Measurements from ENCODE around the gene PHKA2.

Gene PHKA2

GRCh38 chrX:18889346-18890048, 94.4 kb downstream of the PHKA2 start:
- no peak for DNase-seq

DNA sequence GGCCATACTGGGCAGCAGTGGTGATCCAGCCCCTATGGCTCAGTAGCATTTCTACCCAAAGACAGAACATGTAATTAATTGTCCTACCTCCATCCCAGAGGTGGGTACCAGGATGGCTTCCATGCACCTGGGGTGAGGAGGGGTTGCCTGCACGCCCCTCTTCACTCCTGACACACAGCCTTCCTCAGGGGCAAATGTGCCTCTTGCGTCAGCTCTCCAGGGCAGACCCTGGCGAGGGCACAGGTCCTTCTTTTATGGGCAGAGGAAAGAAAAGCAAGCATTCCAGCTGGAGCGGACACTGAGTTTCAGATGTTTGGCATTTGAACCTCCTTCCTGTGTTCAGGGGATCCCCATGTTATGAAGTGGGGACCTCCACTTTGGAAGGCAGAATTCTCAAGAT, 95.6 kb downstream of the PHKA2 start:
- no peak for DNase-seq

- DNase-seq, result no peak
Observed at GRCh38 chrX:18887825-18888212, 96.1 kb downstream of the PHKA2 start.

DNA sequence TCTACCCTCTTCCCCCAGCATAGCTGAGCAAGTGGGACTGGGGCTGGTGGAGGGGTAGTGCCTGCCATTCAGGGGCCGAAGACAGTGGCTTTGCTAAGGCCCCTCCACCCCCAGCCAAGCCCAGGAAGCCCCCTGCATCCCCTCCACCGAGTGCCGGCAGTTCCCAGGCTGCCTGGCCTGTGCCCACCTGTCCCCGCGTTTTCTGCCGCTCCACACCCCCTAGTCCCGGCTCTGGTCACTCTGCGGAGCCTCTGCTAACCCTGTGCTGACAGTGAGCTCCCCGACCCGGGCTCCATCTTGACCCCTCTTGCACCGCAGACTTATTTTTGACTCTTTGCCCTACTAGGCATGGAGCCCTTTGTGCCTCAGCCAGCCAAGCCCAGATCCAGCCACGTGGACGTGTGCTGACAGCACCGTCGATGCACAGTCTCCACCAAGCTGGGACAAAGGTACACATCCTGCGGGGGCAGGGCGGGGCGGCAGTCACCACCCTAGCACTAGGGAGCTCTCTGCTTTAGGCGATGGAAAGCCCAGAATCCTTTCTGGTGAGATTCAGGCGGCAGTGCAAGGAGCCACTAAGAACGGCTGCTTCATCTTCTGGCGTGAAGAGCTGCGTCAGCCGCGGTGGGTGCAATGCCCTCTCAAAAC, 96.6 kb downstream of the PHKA2 start:
- DNase-seq, result no peak

- peak; percentile 10 for DNase-seq
Observed at GRCh38 chrX:18886344-18887161, 97.4 kb downstream of the PHKA2 start.

DNA sequence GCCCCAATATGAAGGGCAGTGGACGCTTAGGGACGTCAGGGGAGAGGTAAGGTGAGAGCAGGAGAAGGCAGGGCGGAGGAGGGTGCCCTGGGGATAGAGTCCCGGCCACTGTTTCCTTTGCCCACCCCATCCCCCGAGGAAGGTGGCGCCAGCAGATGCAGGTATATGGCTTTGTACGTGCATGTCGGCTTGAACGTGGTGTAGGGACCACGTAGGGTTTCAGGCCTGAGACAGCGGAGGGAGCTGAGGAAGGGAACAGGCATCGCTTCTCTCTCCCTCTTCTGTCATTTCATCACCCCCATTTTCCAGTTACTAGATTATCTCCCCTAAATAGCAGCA, 97.9 kb downstream of the PHKA2 start:
- no peak for DNase-seq

DNA sequence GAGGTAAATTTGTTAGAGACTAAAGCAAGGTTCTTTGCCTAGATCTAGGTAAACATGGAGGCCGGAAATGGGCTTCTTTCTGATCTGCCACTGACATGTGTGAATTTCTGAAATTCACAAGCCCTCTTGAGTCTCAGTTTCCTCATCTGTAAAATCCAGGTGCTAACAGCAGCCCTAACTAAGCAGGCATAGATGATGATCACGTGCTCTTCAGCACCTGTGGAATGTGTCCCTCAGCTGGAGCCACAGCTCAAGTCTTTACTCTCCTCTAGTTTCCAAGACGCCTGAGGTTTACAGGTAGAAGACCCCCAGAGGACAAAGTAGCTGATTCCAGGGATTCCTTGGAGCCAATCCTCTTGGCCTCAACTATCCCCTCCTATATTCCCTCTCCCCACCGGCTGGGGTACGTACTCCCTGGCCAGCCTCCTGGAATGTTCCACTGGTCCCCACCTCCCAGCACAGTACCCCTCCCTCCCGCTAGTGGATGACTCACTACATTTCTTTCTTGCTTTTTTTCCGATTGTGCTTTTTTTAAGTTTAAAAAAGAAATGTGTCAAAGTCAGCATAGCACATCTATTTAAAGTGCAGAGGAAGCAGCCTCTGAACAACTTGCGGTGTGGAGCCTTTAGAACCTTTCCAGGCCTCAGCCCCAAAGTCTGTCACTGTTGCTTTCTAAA, 98.4 kb downstream of the PHKA2 start:
- no peak for DNase-seq

- no peak for DNase-seq
Observed at GRCh38 chrX:18884916-18885315, 99.0 kb downstream of the PHKA2 start.

GRCh38 chrX:18883961-18884765, 99.8 kb downstream of the PHKA2 start:
- DNase-seq, result no peak

DNA sequence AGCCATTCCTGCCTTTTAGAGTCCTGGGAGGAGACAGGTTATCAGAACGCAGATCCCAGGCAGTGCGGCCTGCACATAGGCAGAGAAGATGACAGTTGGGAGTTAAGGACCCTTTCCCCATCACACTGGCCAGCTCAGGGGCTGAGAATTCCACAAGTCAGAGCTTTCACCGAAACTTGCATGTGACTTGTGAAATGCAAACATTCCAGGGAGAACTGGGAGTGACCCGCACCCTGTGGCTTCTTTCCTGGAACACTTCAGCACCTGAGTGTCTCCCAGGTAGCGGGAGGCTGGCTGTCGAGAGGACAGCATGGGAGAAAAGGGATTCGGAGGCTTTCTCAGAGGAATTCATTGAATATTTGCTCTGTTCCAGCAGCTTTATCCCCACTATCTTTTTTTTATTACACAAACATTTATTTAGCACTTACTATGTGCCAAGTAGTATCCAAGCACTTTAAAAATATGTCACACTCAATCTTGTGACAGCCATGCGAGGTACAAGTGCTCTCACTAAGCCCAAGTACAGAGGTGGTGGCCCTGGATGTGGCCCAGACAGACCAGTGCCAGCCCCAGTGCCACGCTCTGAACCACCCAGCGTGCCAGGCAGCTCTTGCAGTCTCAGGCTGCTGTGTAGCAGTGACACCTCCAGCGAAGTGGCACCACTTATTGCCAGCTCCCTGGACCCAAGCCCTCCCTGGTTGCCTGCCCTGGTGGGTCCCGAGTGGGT, 100.5 kb downstream of the PHKA2 start:
- DNase-seq, result no peak

DNA sequence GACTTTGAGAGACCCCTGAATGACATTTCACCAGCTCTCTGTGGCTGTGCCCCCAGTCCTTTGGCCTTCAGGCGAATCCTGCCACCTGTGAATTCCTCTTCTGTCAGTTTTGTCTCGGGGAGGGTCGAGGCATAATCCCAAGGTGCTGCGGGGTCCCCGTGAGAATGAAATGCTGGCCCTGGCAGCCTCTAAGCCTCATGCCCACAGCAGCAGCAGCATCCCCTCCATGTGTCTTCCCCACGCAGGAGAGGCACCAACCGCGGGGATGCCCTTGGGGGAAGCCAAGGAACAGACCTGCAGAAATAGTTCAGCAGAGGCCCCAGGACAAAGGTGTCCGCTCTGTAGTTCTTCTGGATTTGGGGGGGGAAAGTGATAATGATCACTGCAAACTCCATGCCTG, 104.8 kb downstream of the PHKA2 start:
- no peak for DNase-seq

DNA sequence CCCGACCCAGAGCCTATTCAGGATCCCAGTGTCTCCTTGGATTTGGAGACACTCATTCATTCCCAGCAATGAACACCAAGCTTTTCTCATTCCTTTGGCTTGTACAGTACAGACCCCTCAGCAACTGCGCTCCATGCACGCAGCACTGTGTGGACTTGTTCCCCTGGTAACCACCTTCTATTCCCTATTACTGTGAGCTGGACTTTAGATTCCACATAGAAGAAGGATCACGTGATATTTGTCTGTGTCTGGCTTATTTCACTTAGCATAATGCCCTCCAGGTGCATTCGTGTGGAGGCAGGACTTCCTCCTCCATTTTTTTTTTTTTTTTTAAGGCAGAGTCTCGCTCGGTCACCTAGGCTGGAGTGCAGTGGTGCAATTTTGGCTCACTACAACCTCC, 106.4 kb downstream of the PHKA2 start:
- DNase-seq, result no peak

DNA sequence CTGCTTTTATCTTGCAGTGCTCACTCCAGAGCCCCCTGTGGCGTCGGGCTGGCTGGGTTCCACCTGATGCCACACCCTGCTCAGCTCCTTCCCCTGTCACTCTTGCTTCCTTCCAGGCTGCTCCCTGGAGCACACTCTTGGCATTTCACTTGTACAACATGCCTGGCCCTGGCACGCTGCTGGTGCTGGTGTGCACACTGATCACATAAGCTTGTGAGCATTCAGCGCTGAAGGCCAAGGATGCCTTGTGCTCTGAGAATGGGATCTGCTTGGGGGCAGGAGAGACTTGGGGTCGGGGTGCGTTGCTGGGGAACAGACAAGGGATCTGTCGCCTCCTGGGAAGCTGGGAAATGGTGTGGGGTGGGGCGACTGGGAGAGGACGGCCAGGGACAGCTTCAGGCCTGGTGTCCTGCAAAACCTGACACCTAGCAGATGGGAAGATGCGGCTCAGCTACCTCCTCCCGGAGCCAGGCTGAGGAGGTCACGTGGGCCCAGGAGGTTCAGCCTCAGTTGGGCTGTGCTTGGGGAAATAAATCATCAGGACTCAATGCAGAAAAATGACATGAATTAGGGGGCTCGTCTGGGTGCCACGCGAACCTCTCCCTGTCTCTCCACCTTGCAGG, 108.5 kb downstream of the PHKA2 start:
- no peak for DNase-seq

DNA sequence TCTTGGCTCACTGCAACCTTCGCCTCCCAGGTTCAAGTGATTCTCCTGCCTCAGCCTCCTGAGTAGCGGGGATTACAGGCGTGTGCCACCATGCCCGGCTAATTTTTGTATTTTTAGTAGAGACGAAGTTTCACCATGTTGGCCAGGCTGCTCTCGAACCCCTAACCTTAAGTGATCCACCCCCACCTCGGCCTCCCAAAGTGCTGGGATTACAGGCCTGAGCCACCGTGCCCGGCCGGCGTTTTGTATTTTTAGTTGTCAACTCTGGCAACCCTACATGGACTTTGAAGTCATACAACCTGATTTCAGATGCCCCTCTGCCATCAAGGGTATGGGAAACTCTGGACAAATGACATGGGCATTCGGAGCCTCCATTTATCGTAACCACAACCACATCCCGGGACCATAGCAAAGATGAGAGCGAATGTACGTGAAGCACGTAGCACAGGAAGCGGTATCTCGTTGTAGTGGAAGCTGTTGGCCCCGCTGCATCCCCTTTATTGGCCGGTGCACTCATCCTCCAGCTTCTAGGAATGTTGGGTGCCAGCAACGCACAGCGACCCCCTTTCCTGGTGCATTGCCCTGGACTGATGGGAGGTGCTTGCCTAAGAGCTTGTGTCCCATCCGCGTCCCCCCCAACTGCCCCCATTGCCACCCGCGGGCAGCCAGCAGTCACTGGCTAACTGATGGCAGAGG, 109.2 kb downstream of the PHKA2 start:
- DNase-seq, result no peak

- DNase-seq, result no peak
Observed at GRCh38 chrX:18873836-18874235, 110.1 kb downstream of the PHKA2 start.

DNA sequence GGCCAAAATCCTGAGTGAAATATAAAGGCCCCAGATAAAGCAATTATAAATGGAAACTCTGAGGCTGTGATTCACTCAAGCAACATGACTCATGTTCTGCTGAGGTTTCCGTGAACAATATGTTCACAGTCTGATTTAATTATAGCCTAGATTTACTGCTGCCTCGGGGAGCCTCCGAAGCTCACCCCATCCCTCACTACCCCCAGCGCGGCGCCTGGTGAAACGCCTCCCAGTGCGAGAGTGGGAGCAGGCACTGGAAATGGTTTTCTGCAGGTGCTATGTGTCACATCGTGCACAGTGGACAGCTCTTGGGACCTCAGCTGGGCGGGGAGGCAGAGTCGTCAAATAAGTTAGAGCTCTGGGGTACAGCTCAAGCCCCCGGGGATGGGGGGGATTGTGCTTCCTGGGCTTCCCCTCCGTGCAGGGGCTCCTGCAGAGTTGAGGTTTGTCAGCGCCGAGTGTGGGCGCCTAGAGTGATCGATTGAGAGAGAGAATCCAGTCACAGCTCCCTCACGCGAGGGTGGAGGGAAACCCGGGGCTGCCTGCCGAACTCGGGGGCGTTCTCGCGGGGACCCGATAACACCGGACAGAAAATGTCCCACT, 110.6 kb downstream of the PHKA2 start:
- DNase-seq, result no peak

GRCh38 chrX:18872621-18873020, 111.3 kb downstream of the PHKA2 start:
- no peak for DNase-seq

DNA sequence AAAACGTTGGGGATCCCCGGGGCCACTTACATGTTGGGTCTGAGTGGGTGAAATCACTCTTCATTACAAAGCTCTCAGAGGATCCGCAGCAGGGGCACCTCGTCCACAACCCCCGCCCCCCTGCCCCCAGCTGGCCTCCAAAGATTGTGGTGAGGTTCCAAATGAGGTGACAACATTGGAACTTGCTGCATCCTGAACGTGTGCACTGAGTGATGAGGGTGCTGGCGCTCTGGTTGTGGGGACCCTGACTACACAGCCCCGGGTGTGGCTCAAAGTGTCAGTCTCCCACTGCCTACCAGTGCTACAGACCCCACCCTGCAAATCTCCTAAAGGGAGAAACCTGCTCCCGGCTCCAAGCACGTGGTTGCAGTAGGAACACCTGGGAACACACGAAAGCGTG, 111.9 kb downstream of the PHKA2 start:
- DNase-seq, result no peak

- DNase-seq, result no peak
Observed at GRCh38 chrX:18871161-18871890, 112.6 kb downstream of the PHKA2 start.

Data from T-helper 9 cell (primary cell).